Stimulated activated naive B cell treated with anti-CD40 and anti-IgM and Interleukin-4, amounts not matched to agents 10 μg/mL and 1 μg/mL and 100 μg/mL, for 72 hours (primary cell): ENCODE data around the gene CES2.
A peak's percentile ranks its signal among the peaks of the same experiment; 100 is the strongest.
"Not testable (repeated sequence)": the region's sequence is repeated elsewhere in the genome, so short reads cannot be mapped to it uniquely, and the experiment has no call there.

ENCODE experiments used
- ATAC-seq, 2 donors: fragments of 150-1000 bp; cut with Tn5 transposase; replicated peaks; 2 replicates each; pipeline ENCODE4 v1.10.0; 2021; ENCODE audit warnings: moderate library complexity in 1 of 2
- DNase-seq: peaks from one replicate; pipeline ENCODE4 v3.0.0; 2021
- H3K27ac Mint-ChIP-seq: one replicate; pipeline ENCODE4 v1.8.0; 2022; ENCODE audit warnings: mild to moderate bottlenecking, mixed read lengths
- H3K27me3 Mint-ChIP-seq, 2 donors: one replicate each; pipeline ENCODE4 v1.8.0; 2022; ENCODE audit warnings: mixed read lengths in 2 of 2
- H3K36me3 Mint-ChIP-seq, 2 donors: one replicate each; pipeline ENCODE4 v1.8.0; 2022; ENCODE audit warnings: mixed read lengths in 2 of 2, mild to moderate bottlenecking in 1 of 2
- H3K4me1 Mint-ChIP-seq, 2 donors: one replicate each; pipeline ENCODE4 v1.8.0; 2022; ENCODE audit warnings: mixed read lengths in 2 of 2, mild to moderate bottlenecking in 1 of 2
- H3K4me3 Mint-ChIP-seq, 2 donors: one replicate each; pipeline ENCODE4 v1.8.0; 2022; ENCODE audit warnings: mild to moderate bottlenecking in 2 of 2, mixed read lengths in 2 of 2, moderate library complexity in 1 of 2
- H3K9me3 Mint-ChIP-seq, 2 donors: one replicate each; pipeline ENCODE4 v1.8.0; 2022; ENCODE audit warnings: mixed read lengths in 2 of 2, mild to moderate bottlenecking in 1 of 2

CES2 gene

DNA sequence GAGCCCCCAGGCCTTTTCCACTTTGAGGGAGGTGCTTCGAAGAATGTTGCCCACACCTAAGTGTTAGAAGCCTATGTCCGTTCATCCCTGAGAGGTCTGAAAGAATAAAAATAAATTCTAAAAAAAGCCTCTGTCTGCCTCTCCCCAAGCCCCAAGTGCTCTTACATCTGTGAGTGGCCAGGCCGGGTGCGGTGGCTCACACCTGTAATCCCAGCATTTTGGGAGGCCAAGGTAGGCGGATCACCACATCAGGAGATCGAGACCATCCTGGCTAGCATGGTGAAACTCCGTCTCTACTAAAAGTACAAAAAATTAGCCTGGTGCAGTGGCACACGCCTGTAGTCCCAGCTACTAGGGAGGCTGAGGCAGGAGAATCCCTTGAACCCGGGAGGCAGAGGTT, 9.7 kb downstream of the CES2 start:
- DNase-seq, ATAC-seq, H3K9me3 Mint-ChIP-seq, H3K4me3 Mint-ChIP-seq: not testable (repeated sequence)
- Mint-ChIP-seq H3K27me3 (peaks cover 19 to 25% of the 10 kb centered on the region in 2 donors), H3K36me3 (peaks cover 25 to 27% of the 10 kb centered on the region in 2 donors), H3K27ac (peak overlapping the region; percentile 14), H3K4me1 (peaks cover 17 to 24% of the 10 kb centered on the region in 2 donors)

DNA sequence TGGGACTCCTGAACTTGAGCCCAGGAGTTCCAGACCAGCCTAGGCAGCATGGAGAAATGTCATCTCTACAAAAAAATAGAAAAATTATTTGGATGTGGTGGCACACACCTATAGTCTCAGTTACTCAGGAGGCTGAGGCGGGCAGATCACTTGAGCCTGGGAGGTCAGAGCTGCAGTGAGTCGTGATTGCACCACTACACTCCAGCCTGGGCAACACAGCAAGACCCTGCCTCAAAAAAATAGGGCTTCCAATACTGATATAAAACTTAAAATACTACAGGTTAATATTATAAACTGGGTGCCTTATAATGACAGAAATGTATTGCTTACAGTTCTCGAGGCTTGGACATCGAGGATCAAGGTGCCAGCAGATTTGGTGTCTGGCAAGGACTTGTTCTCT, 10.6 kb downstream of the CES2 start:
- Mint-ChIP-seq H3K27me3 (peaks cover 23 to 34% of the 10 kb centered on the region in 2 donors), H3K36me3 (peaks cover 22 to 26% of the 10 kb centered on the region in 2 donors), H3K9me3 (no peaks in the 10 kb centered on the region), H3K27ac (no peak overlapping the region), H3K4me1 (peaks cover 17 to 24% of the 10 kb centered on the region in 2 donors), H3K4me3 (no peak overlapping the region)
- DNase-seq (no peak), ATAC-seq (no peak)

DNA sequence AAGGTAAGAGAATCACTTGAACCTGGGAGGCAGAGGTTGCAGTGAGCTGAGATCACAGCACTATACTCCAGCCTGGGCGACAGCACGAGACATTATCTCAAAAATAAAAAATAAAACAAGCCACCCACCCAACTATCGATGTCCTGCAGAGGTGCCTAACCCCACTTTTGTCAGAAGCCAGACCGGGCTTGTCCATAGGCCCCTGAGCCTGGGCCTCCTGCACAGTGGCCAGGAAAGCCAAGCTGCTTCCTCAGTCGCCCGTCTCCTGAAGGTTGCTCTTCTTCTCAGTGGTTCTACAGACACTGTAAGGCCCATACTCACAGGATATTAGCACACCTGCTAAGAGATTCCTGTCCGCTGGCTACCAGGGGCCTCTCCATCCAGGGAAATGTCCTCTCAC, 11.2 kb downstream of the CES2 start:
- peaks cover 17 to 24% of the 10 kb centered on the region in 2 donors for H3K4me1 Mint-ChIP-seq
- H3K9me3 Mint-ChIP-seq: peaks cover 0 to 4% of the 10 kb centered on the region in 2 donors
- no peak for ATAC-seq
- H3K4me3 Mint-ChIP-seq: no peak overlapping the region
- DNase-seq: no peak
- peaks cover 19 to 22% of the 10 kb centered on the region in 2 donors for H3K36me3 Mint-ChIP-seq
- peaks cover 28 to 40% of the 10 kb centered on the region in 2 donors for H3K27me3 Mint-ChIP-seq
- H3K27ac Mint-ChIP-seq: no peak overlapping the region

DNA sequence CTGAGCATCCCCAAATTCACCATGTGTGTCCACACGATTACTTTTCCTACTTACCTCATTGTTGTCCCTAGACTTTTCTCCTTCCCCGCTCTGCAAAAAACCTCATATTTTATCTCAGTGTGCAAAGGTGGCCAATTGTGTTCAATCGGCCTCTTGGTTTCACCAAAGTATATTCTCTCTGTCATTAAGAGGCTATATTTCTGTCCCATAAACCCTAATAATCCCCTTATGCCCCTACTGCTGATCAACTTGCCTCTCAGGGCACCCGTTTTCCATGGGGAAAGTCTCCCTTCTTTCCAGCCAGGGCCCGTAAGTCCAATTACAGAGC, 11.6 kb downstream of the CES2 start:
- Mint-ChIP-seq H3K27me3 (peaks cover 32 to 44% of the 10 kb centered on the region in 2 donors), H3K4me3 (no peak overlapping the region), H3K4me1 (peaks cover 17 to 24% of the 10 kb centered on the region in 2 donors), H3K36me3 (peaks cover 15 to 18% of the 10 kb centered on the region in 2 donors), H3K27ac (peak overlapping the region; percentile 16), H3K9me3 (peaks cover 0 to 6% of the 10 kb centered on the region in 2 donors)
- no peak for DNase-seq
- ATAC-seq: no peak

DNA sequence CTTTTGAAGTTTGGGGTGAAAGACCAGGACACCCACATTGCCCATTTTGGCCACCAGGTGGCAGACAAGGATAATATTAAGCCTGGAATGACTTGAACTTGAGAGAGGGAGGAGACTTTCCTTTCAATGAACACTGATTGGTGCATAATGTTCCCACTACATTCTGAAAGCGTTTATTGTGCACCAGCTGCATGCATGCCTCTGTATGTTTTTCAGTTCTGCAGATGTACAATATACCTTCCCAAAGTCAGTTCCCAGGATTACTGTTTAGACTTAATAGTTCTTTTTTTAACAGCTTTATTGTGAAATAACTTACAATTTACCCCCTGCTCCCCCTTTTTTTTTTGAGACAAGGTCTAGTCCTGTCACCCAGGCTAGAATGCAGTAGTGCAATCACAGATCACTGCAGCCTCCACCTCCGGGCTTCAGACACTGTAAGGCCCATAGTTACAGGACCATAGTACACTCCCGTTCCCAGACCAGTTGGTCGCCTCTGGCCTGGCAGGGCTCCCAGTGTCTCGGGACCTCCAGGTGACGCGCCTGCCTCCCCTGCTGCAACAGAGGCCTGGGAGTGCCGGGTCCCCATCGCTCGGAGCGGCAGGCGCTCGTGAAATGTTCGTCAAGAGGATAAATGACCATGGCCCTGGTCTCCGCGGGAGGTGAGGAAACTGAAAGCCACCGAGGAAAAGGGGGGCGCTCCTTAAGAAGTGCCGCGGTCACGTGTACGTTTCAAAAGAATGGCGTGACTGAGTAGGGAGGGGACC, 12.2 kb downstream of the CES2 start:
- peak; percentile 87 to 89 for ATAC-seq
- Mint-ChIP-seq H3K4me1 (peaks cover 17 to 24% of the 10 kb centered on the region in 2 donors), H3K27me3 (peaks cover 34 to 46% of the 10 kb centered on the region in 2 donors), H3K4me3 (peak overlapping the region; percentile 86 to 90), H3K27ac (peak overlapping the region; percentile 16), H3K36me3 (peaks cover 10 to 13% of the 10 kb centered on the region in 2 donors), H3K9me3 (peaks cover 0 to 6% of the 10 kb centered on the region in 2 donors)
- peak; percentile 70 for DNase-seq

DNA sequence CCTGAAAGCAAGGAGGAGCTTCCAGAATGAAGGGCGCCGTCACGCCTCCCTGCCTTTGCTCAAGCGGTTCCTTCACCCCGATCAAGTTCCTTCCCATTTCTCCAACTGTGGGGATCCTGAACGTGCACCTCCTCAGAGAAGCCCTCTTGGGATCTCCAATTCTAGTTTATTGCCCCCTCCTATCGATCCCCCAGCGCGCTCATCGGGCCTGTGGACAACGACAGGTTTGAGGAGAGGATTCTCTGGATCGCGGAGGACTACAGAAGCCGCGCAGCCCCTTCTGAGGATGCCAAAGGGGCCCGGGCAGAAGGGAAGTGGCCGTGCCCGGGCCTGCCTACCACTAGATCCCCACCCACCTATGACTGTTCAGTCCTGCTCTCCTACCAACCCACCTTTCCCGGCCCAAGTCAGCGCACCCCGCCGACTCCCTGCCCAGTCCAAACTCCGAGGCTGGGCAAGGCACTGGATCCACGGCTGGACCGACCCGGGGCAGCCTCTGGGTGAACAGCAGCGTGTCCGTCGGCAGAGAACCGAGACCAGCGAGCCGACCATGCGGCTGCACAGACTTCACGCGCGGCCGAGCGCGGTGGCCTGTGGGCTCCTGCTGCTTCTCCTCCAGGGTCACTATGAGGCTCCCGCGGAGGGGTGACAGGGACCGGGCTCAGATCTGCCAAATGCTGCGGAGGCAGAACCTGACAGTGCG, 13.0 kb downstream of the CES2 start:
- ATAC-seq: peak; percentile 27 to 28
- no peak for DNase-seq
- Mint-ChIP-seq H3K9me3 (peaks cover 0 to 6% of the 10 kb centered on the region in 2 donors), H3K27ac (peak overlapping the region; percentile 69), H3K27me3 (peaks cover 40 to 51% of the 10 kb centered on the region in 2 donors), H3K36me3 (peaks cover 3 to 7% of the 10 kb centered on the region in 2 donors), H3K4me1 (peaks cover 17 to 24% of the 10 kb centered on the region in 2 donors), H3K4me3 (peak overlapping the region; percentile 86 to 90)

DNA sequence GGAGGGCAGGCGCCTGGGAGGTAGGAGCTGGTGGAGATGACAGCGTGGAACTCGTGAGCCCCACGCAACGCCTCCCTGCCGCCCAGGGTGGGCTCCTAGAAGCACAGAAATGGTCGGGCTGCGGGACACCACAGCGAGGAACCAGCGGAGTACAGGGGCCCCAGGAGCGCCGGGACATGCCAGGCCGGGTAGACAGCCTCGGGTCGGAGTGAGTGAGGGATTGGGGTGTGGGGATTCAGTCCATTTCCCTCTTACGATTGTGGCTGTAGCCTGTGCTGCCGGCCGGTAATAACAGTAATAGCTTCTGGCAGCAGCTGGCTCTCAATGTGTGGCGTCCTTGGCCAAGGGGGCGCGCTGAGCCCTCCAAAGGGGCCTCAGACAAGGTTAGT, 13.5 kb downstream of the CES2 start:
- no peak for ATAC-seq
- peaks cover 0 to 6% of the 10 kb centered on the region in 2 donors for H3K9me3 Mint-ChIP-seq
- no peak overlapping the region for H3K27ac Mint-ChIP-seq
- peak overlapping the region; percentile 86 to 90 for H3K4me3 Mint-ChIP-seq
- DNase-seq: no peak
- H3K36me3 Mint-ChIP-seq: peaks cover 3 to 7% of the 10 kb centered on the region in 2 donors
- H3K27me3 Mint-ChIP-seq: peaks cover 42 to 56% of the 10 kb centered on the region in 2 donors
- H3K4me1 Mint-ChIP-seq: peaks cover 17 to 24% of the 10 kb centered on the region in 2 donors

DNA sequence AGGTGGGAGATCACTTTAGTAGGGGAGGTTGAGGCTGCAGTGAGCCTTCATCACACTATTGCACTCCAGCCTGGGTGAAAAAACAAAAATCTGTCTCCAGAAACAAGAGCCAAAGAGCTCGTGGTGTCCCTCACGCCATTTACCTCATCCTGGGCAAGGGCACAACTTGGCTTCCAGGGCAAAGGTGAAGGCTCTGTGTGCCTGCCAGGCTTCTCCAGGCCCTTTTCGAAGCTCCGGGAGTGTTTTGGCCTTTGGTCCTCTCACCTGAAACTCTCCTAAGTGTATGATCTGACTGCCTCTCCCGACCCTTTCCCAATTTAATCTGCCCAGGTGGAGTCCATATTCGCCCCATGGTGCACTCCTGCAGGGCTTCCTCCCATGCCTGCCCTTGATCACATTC, 14.2 kb downstream of the CES2 start:
- Mint-ChIP-seq H3K9me3 (peaks cover 0 to 6% of the 10 kb centered on the region in 2 donors), H3K27ac (no peak overlapping the region), H3K4me1 (peaks cover 17 to 24% of the 10 kb centered on the region in 2 donors), H3K27me3 (peaks cover 46 to 59% of the 10 kb centered on the region in 2 donors), H3K4me3 (no peak overlapping the region), H3K36me3 (peaks cover 0 to 4% of the 10 kb centered on the region in 2 donors)
- no peak for ATAC-seq
- no peak for DNase-seq

DNA sequence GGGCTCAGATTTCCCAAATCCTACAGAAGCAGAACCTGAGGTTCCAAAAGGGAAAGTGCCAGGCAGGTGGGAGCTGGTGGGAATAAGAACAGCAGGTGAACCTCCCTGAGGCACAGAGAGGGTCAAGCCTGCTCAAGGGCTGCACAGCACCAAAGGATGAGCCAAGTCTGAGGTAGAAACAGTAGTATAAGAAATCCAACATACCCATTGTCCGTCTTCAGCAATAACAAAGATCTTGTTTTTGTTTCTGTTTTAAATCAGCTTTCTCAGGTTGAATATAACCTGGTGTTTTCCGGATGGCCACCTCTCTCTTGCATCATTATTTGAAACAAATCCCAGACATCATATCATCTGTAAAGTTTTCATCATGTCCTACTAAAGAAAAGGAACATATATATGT, 15.1 kb downstream of the CES2 start:
- Mint-ChIP-seq H3K4me3 (no peak overlapping the region), H3K27me3 (peaks cover 46 to 59% of the 10 kb centered on the region in 2 donors)

DNA sequence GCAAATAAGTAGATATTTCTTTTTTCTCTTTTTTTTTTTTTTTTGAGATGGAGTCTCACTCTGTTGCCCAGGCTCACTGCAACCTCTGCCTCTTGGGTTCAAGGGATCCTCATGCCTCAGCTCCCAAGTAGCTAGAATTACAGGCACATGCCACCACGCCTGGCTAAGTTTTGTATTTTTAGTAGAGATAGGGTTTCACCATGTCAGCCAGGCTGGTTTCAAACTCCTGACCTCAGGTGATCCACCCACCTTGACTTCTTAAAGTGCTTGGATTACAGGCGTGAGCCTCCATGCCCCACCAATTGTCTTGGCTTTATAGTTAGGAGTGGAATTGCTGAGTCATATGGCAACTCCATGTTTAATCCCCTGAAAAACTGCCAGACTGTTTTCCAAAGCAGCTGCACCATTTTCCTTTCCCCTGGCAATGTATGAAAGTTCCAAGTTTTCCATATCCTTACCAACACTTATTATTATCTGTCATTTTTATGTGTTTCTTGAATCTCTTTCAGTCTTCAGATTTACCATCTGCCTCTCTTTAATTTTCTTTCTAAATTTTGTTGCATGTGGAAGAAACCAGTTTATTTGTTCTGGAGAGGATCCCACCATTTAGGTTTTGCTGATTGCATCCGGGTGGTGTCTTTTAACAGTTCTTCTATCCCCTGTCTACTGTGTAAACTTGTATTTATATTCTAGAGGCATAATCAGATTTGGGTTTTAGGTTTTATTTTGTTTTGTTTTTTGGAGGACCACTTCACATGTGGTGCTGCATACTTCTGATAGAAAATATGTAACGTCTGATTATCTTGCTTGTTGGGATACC, 15.9 kb downstream of the CES2 start:
- Mint-ChIP-seq H3K4me3 (no peak overlapping the region), H3K4me1 (peaks cover 17 to 24% of the 10 kb centered on the region in 2 donors), H3K27ac (no peak overlapping the region), H3K9me3 (peaks cover 0 to 6% of the 10 kb centered on the region in 2 donors), H3K27me3 (peaks cover 46 to 59% of the 10 kb centered on the region in 2 donors), H3K36me3 (no peaks in the 10 kb centered on the region)
- DNase-seq (no peak), ATAC-seq (no peak)

More for the DNA sequence above, 15.1 kb downstream of the CES2 start:
- Mint-ChIP-seq H3K27ac (no peak overlapping the region), H3K36me3 (no peaks in the 10 kb centered on the region), H3K9me3 (peaks cover 0 to 6% of the 10 kb centered on the region in 2 donors), H3K4me1 (peaks cover 17 to 24% of the 10 kb centered on the region in 2 donors)
- ATAC-seq (no peak), DNase-seq (no peak)

DNA sequence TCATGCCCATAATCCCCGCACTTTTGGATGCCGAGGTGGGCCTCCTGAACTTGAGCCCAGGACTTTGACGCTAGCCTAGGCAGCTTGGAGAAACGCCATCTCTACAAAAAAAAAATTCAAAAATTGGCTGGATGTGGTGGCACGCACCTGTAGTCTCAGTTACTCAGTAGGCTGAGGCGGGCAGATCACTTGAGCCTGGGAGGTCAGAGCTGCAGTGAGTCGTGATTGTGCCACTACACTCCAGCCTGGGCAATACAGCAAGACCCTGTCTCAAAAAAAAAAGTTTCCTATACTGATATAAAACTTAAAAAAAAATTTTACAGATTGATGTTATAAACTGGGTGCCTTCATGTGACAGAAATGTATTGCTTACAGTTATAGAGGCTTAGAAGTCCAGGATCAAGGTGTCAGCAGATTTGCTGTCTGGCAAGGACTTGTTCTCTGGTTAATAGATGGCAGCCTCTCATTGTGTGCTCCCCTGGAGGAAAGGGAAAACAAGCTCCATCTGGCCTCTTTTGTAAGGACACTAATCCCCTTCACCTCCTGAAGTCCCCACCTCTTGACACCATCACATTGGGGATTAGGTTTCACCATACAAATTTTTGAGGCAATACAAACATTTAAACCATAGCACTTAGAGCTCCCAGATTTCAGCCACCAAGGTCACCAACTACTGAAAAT, 17.3 kb downstream of the CES2 start:
- Mint-ChIP-seq H3K4me1 (peaks cover 10 to 14% of the 10 kb centered on the region in 2 donors), H3K27me3 (peaks cover 46 to 59% of the 10 kb centered on the region in 2 donors), H3K9me3 (peaks cover 0 to 6% of the 10 kb centered on the region in 2 donors), H3K4me3 (no peak overlapping the region), H3K36me3 (no peaks in the 10 kb centered on the region), H3K27ac (no peak overlapping the region)
- no peak for ATAC-seq
- DNase-seq: no peak

DNA sequence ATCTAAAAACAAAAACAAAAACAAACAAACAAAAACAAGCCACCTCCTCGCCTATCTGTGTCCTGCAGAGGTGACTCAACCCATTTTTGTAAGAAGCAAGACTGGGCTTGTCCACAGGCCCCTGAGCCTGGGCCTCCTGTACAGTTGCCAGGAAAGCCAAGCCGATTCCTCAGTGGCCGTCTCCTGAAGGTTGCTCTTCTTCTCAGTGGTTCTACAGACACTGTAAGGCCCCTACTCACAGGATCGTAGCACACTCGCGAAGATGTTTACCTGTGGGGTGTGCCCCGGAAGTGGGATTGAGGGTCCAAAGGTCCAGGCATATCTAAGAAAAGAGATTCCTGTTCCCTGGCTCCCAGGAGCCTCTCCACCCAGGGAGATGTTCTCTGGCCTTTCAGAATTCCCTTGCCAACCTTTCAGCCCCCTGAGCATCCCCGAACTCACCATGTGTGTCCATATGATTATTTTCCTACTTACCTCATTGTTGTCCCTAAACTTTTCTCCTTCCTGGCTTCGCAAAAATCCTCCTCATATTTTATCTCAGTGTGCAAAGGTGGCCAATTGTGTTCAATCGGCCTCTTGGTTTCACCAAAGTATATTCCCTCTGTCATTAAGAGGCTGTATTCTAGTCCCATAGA, 18.3 kb downstream of the CES2 start:
- Mint-ChIP-seq H3K9me3 (peaks cover 0 to 6% of the 10 kb centered on the region in 2 donors), H3K27ac (peak overlapping the region; percentile 37), H3K4me3 (no peak overlapping the region), H3K27me3 (peaks cover 43 to 59% of the 10 kb centered on the region in 2 donors), H3K36me3 (no peaks in the 10 kb centered on the region), H3K4me1 (peaks cover 3 to 4% of the 10 kb centered on the region in 2 donors)
- no peak for ATAC-seq
- no peak for DNase-seq

DNA sequence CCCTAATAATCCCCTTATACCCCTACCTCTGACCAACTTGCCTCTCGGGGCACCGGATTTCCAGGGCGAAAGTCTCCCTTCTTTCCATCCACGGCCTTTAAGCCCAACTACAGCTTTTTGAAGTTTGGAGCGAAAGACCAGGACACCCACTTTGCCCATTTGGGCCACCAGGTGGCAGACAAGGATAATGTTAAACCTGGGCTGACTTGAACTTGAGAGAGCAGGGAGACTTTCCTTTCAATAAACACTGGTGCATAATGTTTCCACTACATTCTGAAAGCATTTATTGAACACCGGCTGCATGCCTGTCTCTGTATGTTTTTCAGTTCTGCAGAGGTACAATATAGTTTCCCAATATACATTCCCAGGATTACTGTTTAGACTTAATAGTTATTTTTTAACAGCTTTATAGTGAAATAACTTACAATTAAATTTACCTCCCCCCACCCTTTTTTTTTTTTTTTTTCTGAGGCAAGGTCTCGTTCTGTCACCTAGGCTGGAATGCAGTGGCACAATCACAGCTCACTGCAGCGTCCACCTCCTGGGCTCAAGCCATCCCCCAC, 18.9 kb downstream of the CES2 start:
- peak overlapping the region; percentile 37 for H3K27ac Mint-ChIP-seq
- peaks cover 37 to 59% of the 10 kb centered on the region in 2 donors for H3K27me3 Mint-ChIP-seq
- no peaks in the 10 kb centered on the region for H3K36me3 Mint-ChIP-seq
- H3K9me3 Mint-ChIP-seq: peaks cover 0 to 6% of the 10 kb centered on the region in 2 donors
- ATAC-seq: peak; percentile 79 to 90
- no peak overlapping the region for H3K4me3 Mint-ChIP-seq
- DNase-seq: peak; percentile 58
- H3K4me1 Mint-ChIP-seq: peaks cover 4 to 6% of the 10 kb centered on the region in 2 donors
